Measurements from ENCODE around the gene FAM117A. TPM values are rescaled to one million over a fixed set of nuclear protein-coding genes. Genes with fewer than 3 reads are reported as not detected.
A peak's percentile ranks its signal among the peaks of the same experiment; 100 is the strongest.

Gene FAM117A
- polyA plus RNA-seq, 1 of the 3 experiments (the other 2 are of a cell fraction): 7.8 TPM

GRCh38 chr17:49764559-49765180 lies 739 bp upstream of the FAM117A start:
- Histone ChIP-seq H3F3A (replicated peaks; ENCODE audit: insufficient read depth) (peaks cover 16% of the 10 kb centered on the region), H3K9me3 (no peaks in the 10 kb centered on the region), H3K9me2 (no peaks in the 10 kb centered on the region), H3K27ac (ENCODE audit: low read depth in 2 of 2, low read length in 1 of 2) (no peak overlapping the region), H3K4me2 (peak overlapping the region; percentile 86), H3K4me1 (ENCODE audit: control insufficient read depth in 1 of 2, insufficient read depth in 2 of 2, low read depth in 1 of 2, low read length in 1 of 2) (peaks cover 0 to 8% of the 10 kb centered on the region in 2 experiments; a peak in 2 of 4 replicates), H3K9ac (no peak overlapping the region), H4K20me1 (ENCODE audit: insufficient read depth) (no peaks in the 10 kb centered on the region), H3K79me2 (ENCODE audit: insufficient read depth) (no peaks in the 10 kb centered on the region), H3K4me3 (ENCODE audit: low read depth in 2 of 2, low read length in 1 of 2) (peak overlapping the region; percentile 38 to 67), H2AFZ (ENCODE audit: low read depth) (peak overlapping the region; percentile 44; the same call in 1 of the 2 replicates), H3K27me3 (ENCODE audit: insufficient read depth) (no peaks in the 10 kb centered on the region), H3K36me3 (replicated peaks in 1 of 2; ENCODE audit: control insufficient read depth in 1 of 2, insufficient read depth in 2 of 2, low read length in 1 of 2) (no peaks in the 10 kb centered on the region)
- TF ChIP-seq USF1 (IDR thresholded peaks at IDR 0.05; ENCODE audit: borderline replicate concordance, low read depth) (no peak), MAX (IDR thresholded peaks at IDR 0.05; ENCODE audit: low read depth) (0 out of 2 replicates have a peak, but pooled peaks have one; percentile 13), REST (IDR thresholded peaks at IDR 0.05; ENCODE audit: low read depth, low read length) (no peak), RXRA (IDR thresholded peaks at IDR 0.05; ENCODE audit: borderline replicate concordance, low read depth) (no peak), TEAD4 (IDR thresholded peaks at IDR 0.05; ENCODE audit: borderline replicate concordance, insufficient read depth) (no peak), TCF12 (IDR thresholded peaks at IDR 0.05) (no peak), TAF1 (IDR thresholded peaks at IDR 0.05; ENCODE audit: borderline replicate concordance, low read depth, low read length) (no peak)
- ChIA-PET CTCF (interaction anchor here (0.6 to 3.3 kb wide), 7 partner anchors 10 to 197 kb away, joined by 3 to 20 read pairs (median 3); partner anchors contain the start of gene SLC35B1), POLR2A (interaction anchor here (0.6 to 2.2 kb wide), 7 partner anchors 9 to 57 kb away, joined by 3 to 15 read pairs (median 7); partner anchors contain the start of genes KAT7 and SLC35B1)
- 37% methylated on average over 8 of the region's 8 CpGs for WGBS (ENCODE audit: low lambda C conversion rate)
- no peak for DNase-seq

GRCh38 chr17:49762151-49762941 lies 1.6 kb downstream of the FAM117A start:
- peak overlapping the region; percentile 57 to 67; a peak in 3 of 4 replicates for H3K4me3 ChIP-seq (ENCODE audit: low read depth in 2 of 2, low read length in 1 of 2)
- 0 out of 2 replicates have a peak overlapping the region, but pooled peaks have one; percentile 74 for H2AFZ ChIP-seq (ENCODE audit: low read depth)
- H3K9ac ChIP-seq: no peak overlapping the region
- H3K36me3 ChIP-seq (replicated peaks in 1 of 2; ENCODE audit: control insufficient read depth in 1 of 2, insufficient read depth in 2 of 2, low read length in 1 of 2): no peaks in the 10 kb centered on the region
- no peaks in the 10 kb centered on the region for H3K79me2 ChIP-seq (ENCODE audit: insufficient read depth)
- peaks cover 16% of the 10 kb centered on the region for H3F3A ChIP-seq (replicated peaks; ENCODE audit: insufficient read depth)
- H3K9me3 ChIP-seq: no peaks in the 10 kb centered on the region
- no peaks in the 10 kb centered on the region for H4K20me1 ChIP-seq (ENCODE audit: insufficient read depth)
- ChIA-PET CTCF (interaction anchor here (0.6 to 3.3 kb wide), 15 partner anchors 15 to 1086 kb away, joined by 3 to 20 read pairs (median 4); partner anchors contain the start of gene SLC35B1), POLR2A (interaction anchor here (0.5 to 2.2 kb wide), 4 partner anchors 10 to 54 kb away, joined by 3 to 13 read pairs (median 5); partner anchors contain the start of gene SLC35B1)
- no peak overlapping the region for H3K27ac ChIP-seq (ENCODE audit: low read depth in 2 of 2, low read length in 1 of 2)
- H3K4me2 ChIP-seq: peak overlapping the region; percentile 86
- H3K4me1 ChIP-seq (ENCODE audit: control insufficient read depth in 1 of 2, insufficient read depth in 2 of 2, low read depth in 1 of 2, low read length in 1 of 2): peaks cover 0 to 13% of the 10 kb centered on the region in 2 experiments; a peak in 2 of 4 replicates
- H3K27me3 ChIP-seq (ENCODE audit: insufficient read depth): no peaks in the 10 kb centered on the region
- 86% methylated on average over 6 of the region's 6 CpGs for WGBS (ENCODE audit: low lambda C conversion rate)
- H3K9me2 ChIP-seq: no peaks in the 10 kb centered on the region
- no peak for DNase-seq
- TF ChIP-seq IRF3 (IDR thresholded peaks at IDR 0.05; ENCODE audit: low read depth, low read length) (no peak), SIN3A (IDR thresholded peaks at IDR 0.05; ENCODE audit: borderline replicate concordance, low read depth, low read length) (no peak), TCF12 (IDR thresholded peaks at IDR 0.05) (no peak), RFX5 (IDR thresholded peaks at IDR 0.05; ENCODE audit: low read length) (no peak), CTCF (IDR thresholded peaks at IDR 0.05) (no peak), FOXM1 (IDR thresholded peaks at IDR 0.05; ENCODE audit: low read depth) (no peak), CHD2 (IDR thresholded peaks at IDR 0.05; ENCODE audit: low read length, partially characterized antibody) (no peak), NRF1 (IDR thresholded peaks at IDR 0.05; ENCODE audit: low read depth, low read length) (no peak)
